ENCODE data around the gene GNAT1. TPM values are rescaled to one million over a fixed set of nuclear protein-coding genes. Genes with fewer than 3 reads are reported as not detected.

Gene GNAT1
- total RNA-seq, 4 donors from 2014 or later: not detected

DNA sequence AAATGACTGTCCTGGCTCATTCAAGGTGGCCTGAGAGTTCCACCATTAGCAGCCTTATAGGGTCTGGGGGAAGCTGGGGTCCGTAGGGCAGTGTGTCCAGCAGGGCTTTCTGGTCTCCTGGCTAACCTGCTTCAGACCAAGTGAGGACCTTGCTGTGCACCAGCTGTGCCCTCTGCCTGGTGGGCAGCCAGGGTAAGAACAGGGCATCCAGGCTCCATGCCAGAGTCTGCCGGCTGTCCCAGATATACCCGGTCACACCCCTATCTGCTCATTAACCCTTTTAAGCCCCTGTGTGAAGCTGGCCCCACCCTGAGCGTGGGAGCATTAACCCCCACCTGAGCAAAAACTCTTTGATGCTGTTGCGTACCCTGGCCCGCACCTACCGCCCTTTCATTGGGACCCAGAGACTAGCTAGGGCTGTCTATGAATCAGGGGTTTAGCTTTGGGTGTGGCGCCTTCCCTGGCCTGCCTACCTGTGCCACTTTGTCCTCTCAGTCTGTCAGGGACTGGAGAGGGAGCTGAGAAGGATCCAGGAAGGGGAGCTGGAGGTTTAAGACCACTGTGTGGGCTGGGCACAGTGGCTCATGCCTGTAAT, 18.7 kb upstream of the GNAT1 start:
- Histone ChIP-seq H3K27ac (peak overlapping the region; percentile 89 to 97 (median 94)), H3K4me1 (peaks cover 35 to 80% (median 48%) of the 10 kb centered on the region in 3 donors), H3K36me3 (peaks cover 25 to 84% (median 34%) of the 10 kb centered on the region in 3 donors), H3K27me3 (no peaks in the 10 kb centered on the region), H3K9me3 (no peaks in the 10 kb centered on the region), H3K4me3 (no peak overlapping the region)
- intact Hi-C loops (cut with DNase I): no loop called here
- DNase-seq: no peak
- TF ChIP-seq, protein P1, sequence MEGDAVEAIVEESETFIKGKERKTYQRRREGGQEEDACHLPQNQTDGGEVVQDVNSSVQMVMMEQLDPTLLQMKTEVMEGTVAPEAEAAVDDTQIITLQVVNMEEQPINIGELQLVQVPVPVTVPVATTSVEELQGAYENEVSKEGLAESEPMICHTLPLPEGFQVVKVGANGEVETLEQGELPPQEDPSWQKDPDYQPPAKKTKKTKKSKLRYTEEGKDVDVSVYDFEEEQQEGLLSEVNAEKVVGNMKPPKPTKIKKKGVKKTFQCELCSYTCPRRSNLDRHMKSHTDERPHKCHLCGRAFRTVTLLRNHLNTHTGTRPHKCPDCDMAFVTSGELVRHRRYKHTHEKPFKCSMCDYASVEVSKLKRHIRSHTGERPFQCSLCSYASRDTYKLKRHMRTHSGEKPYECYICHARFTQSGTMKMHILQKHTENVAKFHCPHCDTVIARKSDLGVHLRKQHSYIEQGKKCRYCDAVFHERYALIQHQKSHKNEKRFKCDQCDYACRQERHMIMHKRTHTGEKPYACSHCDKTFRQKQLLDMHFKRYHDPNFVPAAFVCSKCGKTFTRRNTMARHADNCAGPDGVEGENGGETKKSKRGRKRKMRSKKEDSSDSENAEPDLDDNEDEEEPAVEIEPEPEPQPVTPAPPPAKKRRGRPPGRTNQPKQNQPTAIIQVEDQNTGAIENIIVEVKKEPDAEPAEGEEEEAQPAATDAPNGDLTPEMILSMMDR (IDR thresholded peaks at IDR 0.05): no peak
- TF ChIP-seq POLR2A (IDR thresholded peaks at IDR 0.05): no peak
- WGBS, 2 donors: 57 to 80% methylated on average over 1 to 6 of the region's 8 CpGs

DNA sequence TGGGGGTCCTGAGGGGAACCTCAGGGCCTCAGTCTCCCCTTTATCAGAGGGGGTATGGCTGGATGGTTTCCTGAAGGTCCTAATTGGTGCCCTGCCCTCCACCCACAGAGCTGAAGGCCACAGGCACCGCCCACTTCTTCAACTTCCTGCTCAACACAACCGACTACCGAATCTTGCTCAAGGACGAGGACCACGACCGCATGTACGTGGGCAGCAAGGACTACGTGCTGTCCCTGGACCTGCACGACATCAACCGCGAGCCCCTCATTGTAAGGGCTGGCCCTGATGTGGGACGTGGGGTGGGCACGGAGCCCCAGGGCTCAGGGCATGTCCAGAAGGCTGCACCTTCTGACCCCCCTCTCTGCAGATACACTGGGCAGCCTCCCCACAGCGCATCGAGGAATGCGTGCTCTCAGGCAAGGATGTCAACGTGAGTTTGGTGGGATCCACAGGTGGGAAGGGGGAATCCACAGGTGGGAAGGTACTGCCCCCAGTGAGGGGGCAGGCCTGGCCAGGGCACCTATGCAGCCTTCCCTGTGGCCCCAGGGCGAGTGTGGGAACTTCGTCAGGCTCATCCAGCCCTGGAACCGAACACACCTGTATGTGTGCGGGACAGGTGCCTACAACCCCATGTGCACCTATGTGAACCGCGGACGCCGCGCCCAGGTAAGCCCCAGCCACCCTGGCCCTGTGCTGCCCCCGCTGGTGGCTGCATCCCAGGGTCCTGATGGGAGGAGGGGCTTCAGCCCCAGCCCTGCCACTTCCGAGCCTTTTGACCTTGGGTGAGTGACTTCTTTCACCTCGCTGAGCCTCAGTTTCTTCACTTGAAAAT, 17.5 kb upstream of the GNAT1 start:
- intact Hi-C loops (cut with DNase I): no loop called here
- Histone ChIP-seq H3K27ac (peak overlapping the region in 3 of 4 donors; percentile 94 to 97 (median 95)), H3K4me1 (peaks cover 25 to 68% (median 36%) of the 10 kb centered on the region in 3 donors)

DNA sequence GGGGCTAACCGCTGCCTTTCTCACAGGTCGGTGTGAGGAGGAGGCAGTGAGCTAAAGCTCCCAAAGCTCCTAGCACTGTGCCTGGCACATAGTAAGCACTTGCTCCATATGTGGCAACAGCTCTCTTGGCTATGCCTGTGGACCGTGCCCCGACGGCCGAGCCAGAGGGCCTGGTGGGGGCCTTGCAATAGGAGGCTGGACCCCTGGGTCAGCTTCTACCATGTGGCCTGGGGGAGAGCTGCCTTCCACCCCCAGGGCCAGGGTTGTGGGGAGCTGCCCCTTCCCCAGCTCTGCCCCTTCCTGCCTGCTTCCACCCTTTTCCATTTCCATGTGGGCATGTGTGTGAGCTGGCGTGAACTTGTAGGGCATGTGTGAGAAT, 16.9 kb upstream of the GNAT1 start:
- intact Hi-C loops (cut with DNase I): no loop called here
- no peak for DNase-seq
- Histone ChIP-seq H3K9me3 (no peaks in the 10 kb centered on the region), H3K27ac (peak overlapping the region in 2 of 4 donors; percentile 94 to 97), H3K27me3 (no peaks in the 10 kb centered on the region), H3K4me1 (peaks cover 22 to 62% (median 30%) of the 10 kb centered on the region in 3 donors), H3K36me3 (peaks cover 25 to 90% (median 34%) of the 10 kb centered on the region in 3 donors), H3K4me3 (no peak overlapping the region)
- 85 to 95% methylated on average over 4 to 5 of the region's 7 CpGs for WGBS, 2 donors
- TF ChIP-seq POLR2A (IDR thresholded peaks at IDR 0.05): no peak
- TF ChIP-seq, protein P1 (IDR thresholded peaks at IDR 0.05): no peak

More for the DNA sequence above, 17.5 kb upstream of the GNAT1 start:
- WGBS, 2 donors: 71 to 83% methylated on average over 13 of the region's 29 CpGs
- Histone ChIP-seq H3K36me3 (peaks cover 25 to 90% (median 34%) of the 10 kb centered on the region in 3 donors), H3K9me3 (no peaks in the 10 kb centered on the region), H3K27me3 (no peaks in the 10 kb centered on the region), H3K4me3 (no peak overlapping the region)
- DNase-seq: no peak
- no peak for TF ChIP-seq POLR2A (IDR thresholded peaks at IDR 0.05)
- TF ChIP-seq, protein P1 (IDR thresholded peaks at IDR 0.05): peak in 1 of 6 experiments; percentile 7

DNA sequence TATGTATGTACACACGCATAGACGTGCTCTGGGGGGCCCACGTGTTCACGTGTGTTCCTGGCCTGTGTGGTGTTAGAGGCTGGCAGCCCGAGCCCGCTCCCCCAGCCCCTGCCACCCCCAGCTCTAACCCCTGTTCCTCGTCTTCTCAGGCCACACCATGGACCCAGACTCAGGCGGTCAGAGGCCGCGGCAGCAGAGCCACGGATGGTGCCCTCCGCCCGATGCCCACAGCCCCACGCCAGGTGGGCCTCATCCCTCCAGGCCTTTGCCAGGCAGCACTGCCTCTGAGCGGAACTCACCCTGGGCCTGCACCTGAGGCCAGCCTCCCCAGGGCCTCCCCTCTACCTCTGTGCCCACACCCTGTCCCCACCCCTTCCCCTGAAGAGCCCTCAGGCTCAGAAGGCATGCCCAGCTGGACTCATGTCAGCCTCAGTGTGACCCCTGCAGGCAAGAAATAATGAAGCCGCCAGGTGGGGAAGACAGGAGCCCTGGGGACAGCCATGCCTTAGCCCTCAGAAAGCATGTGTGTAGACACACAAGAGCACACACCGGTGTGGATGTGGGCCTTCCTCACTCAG, 16.4 kb upstream of the GNAT1 start:
- peaks cover 25 to 90% (median 35%) of the 10 kb centered on the region in 3 donors for H3K36me3 ChIP-seq
- peaks cover 22 to 57% (median 25%) of the 10 kb centered on the region in 3 donors for H3K4me1 ChIP-seq
- intact Hi-C loops (cut with DNase I): no loop called here
- H3K27me3 ChIP-seq: no peaks in the 10 kb centered on the region
- 89% methylated on average over 5 of the region's 17 CpGs; no CpG with 5 or more reads in 1 of the 2 donors for WGBS, 2 donors
- no peak for TF ChIP-seq POLR2A (IDR thresholded peaks at IDR 0.05)
- TF ChIP-seq, protein P1 (IDR thresholded peaks at IDR 0.05): no peak
- H3K4me3 ChIP-seq: no peak overlapping the region
- peak overlapping the region in 2 of 4 donors; percentile 94 to 97 for H3K27ac ChIP-seq
- no peak for DNase-seq
- H3K9me3 ChIP-seq: no peaks in the 10 kb centered on the region
